ENCODE data around the gene EDC4.
"Not testable (repeated sequence)": the region's sequence is repeated elsewhere in the genome, so short reads cannot be mapped to it uniquely, and the experiment has no call there.

Gene EDC4

GRCh38 chr16:67897231-67897630 lies 24.4 kb downstream of the EDC4 start:
- no peak for DNase-seq (ENCODE audit: extremely low read depth, low read depth)
- TF ChIP-seq CTCF (IDR thresholded peaks at IDR 0.05; ENCODE audit: low read depth, low read length): no peak

GRCh38 chr16:67901734-67902133 lies 28.9 kb downstream of the EDC4 start:
- TF ChIP-seq CTCF (IDR thresholded peaks at IDR 0.05; ENCODE audit: low read depth, low read length): no peak
- DNase-seq (ENCODE audit: extremely low read depth, low read depth): no peak

GRCh38 chr16:67902831-67903230 lies 30.0 kb downstream of the EDC4 start:
- DNase-seq (ENCODE audit: extremely low read depth, low read depth): no peak
- no peak for TF ChIP-seq CTCF (IDR thresholded peaks at IDR 0.05; ENCODE audit: low read depth, low read length)

GRCh38 chr16:67907397-67908180 lies 34.7 kb downstream of the EDC4 start:
- DNase-seq (ENCODE audit: extremely low read depth, low read depth): no peak
- no peak for TF ChIP-seq CTCF (IDR thresholded peaks at IDR 0.05; ENCODE audit: low read depth, low read length)

GRCh38 chr16:67909056-67909742 lies 36.3 kb downstream of the EDC4 start:
- no peak for TF ChIP-seq CTCF (IDR thresholded peaks at IDR 0.05; ENCODE audit: low read depth, low read length)
- DNase-seq (ENCODE audit: extremely low read depth, low read depth): no peak

GRCh38 chr16:67910158-67910557 lies 37.3 kb downstream of the EDC4 start:
- no peak for TF ChIP-seq CTCF (IDR thresholded peaks at IDR 0.05; ENCODE audit: low read depth, low read length)
- peak; percentile 42 for DNase-seq (ENCODE audit: extremely low read depth, low read depth)

- no peak for TF ChIP-seq CTCF (IDR thresholded peaks at IDR 0.05; ENCODE audit: low read depth, low read length)
Measured at GRCh38 chr16:67914758-67915495, 42.1 kb downstream of the EDC4 start.

GRCh38 chr16:67915496-67915769 lies 42.6 kb downstream of the EDC4 start:
- DNase-seq (ENCODE audit: extremely low read depth, low read depth): not testable (repeated sequence)

More at GRCh38 chr16:67914758-67915495, 42.1 kb downstream of the EDC4 start:
- no peak for DNase-seq (ENCODE audit: extremely low read depth, low read depth)

Measured in AG09319 (cell line).